Measurements from ENCODE around the gene FAM227B.

The FAM227B gene

GRCh38 chr15:49303003-49303402 is 317.6 kb downstream of the FAM227B start:
- no peak for DNase-seq (ENCODE audit: low read depth in 3 of 3, low spot score in 1 of 3)

- no peak for DNase-seq (ENCODE audit: low read depth in 3 of 3, low spot score in 1 of 3)
Measured at GRCh38 chr15:49301562-49301961, 319.1 kb downstream of the FAM227B start.

GRCh38 chr15:49300856-49301255 is 319.8 kb downstream of the FAM227B start:
- DNase-seq (ENCODE audit: low read depth in 3 of 3, low spot score in 1 of 3): no peak

- DNase-seq (ENCODE audit: low read depth in 3 of 3, low spot score in 1 of 3): no peak
Measured at GRCh38 chr15:49297584-49297983, 323.0 kb downstream of the FAM227B start.

- no peak for DNase-seq (ENCODE audit: low read depth in 3 of 3, low spot score in 1 of 3)
Measured at GRCh38 chr15:49296258-49296657, 324.4 kb downstream of the FAM227B start.

- DNase-seq (ENCODE audit: low read depth in 3 of 3, low spot score in 1 of 3): no peak
Measured at GRCh38 chr15:49293941-49294340, 326.7 kb downstream of the FAM227B start.

GRCh38 chr15:49290191-49290590 is 330.4 kb downstream of the FAM227B start:
- no peak for DNase-seq (ENCODE audit: low read depth in 3 of 3, low spot score in 1 of 3)

GRCh38 chr15:49288391-49288790 is 332.2 kb downstream of the FAM227B start:
- no peak for DNase-seq (ENCODE audit: low read depth in 3 of 3, low spot score in 1 of 3)

GRCh38 chr15:49287481-49287880 is 333.1 kb downstream of the FAM227B start:
- DNase-seq (ENCODE audit: low read depth in 3 of 3, low spot score in 1 of 3): no peak

GRCh38 chr15:49286649-49287404 is 333.8 kb downstream of the FAM227B start:
- no peak for DNase-seq (ENCODE audit: low read depth in 3 of 3, low spot score in 1 of 3)

GRCh38 chr15:49282366-49282765 is 338.3 kb downstream of the FAM227B start:
- no peak for DNase-seq (ENCODE audit: low read depth in 3 of 3, low spot score in 1 of 3)

GRCh38 chr15:49279521-49280456 is 340.8 kb downstream of the FAM227B start:
- no peak for DNase-seq (ENCODE audit: low read depth in 3 of 3, low spot score in 1 of 3)

GRCh38 chr15:49278751-49279150 is 341.9 kb downstream of the FAM227B start:
- no peak for DNase-seq (ENCODE audit: low read depth in 3 of 3, low spot score in 1 of 3)

Data from stimulated activated CD4-positive, alpha-beta T cell treated with anti-CD3 and anti-CD28 coated beads, TNF-alpha, amount 100 ng/mL, for 1 hour (primary cell).